H1 (cell line): ENCODE data around the gene NRN1L. TPM values are rescaled to one million over a fixed set of nuclear protein-coding genes. Genes with fewer than 3 reads are reported as not detected.

Experiments used
- CTCF ChIA-PET: fragments of 300-600 bp; sonication (Branson Sonifier 250); formaldehyde crosslinking; loops from one replicate; lab custom pipeline; 2021; ENCODE audit not compliant: partially characterized antibody; lab: Charles Lee
- POLR2A ChIA-PET: fragments of 300-600 bp; sonication (Branson Sonifier 250); formaldehyde crosslinking; loops from one replicate; lab custom pipeline; 2021; ENCODE audit warnings: inconsistent platforms; ENCODE audit not compliant: partially characterized antibody; lab: Charles Lee
- DNase-seq, 2 experiments: peaks; one replicate each; pipeline versions ENCODE4 v3.0.0 to v3.0.0-alpha.2; 2010 to 2022; ENCODE audit warnings: low spot score in 2 of 2, low read depth in 1 of 2, mixed read lengths in 1 of 2
- FAIRE-seq: peaks from 2 replicates; lab custom pipeline; 2011; peaks lifted over from hg19 to GRCh38; lab: Jason Lieb, UNC
- H2AFZ ChIP-seq: 2 replicates; pipeline ENCODE4 v1.8.1; 2012; ENCODE audit warnings: low read length, inconsistent platforms
- H2AK5ac ChIP-seq: 2 replicates; pipeline ENCODE4 v1.6.1; 2013; ENCODE audit warnings: low read depth, low read length
- H2BK120ac ChIP-seq: replicated peaks from 2 replicates; pipeline ENCODE3; 2013; ENCODE audit warnings: low read depth, low read length, inconsistent platforms
- H2BK12ac ChIP-seq: 2 replicates; pipeline ENCODE4 v1.6.1; 2013; ENCODE audit warnings: low read depth, low read length
- H2BK15ac ChIP-seq: 2 replicates; pipeline ENCODE4 v1.6.1; 2013; ENCODE audit warnings: low read length
- H2BK20ac ChIP-seq: 2 replicates; pipeline ENCODE4 v1.6.1; 2013; ENCODE audit warnings: low read length
- H2BK5ac ChIP-seq: 2 replicates; pipeline ENCODE4 v1.6.1; 2013; ENCODE audit warnings: low read depth, low read length
- H3K14ac ChIP-seq: 2 replicates; pipeline ENCODE4 v1.6.1; 2013; ENCODE audit warnings: inconsistent platforms; ENCODE audit not compliant: insufficient read length
- H3K18ac ChIP-seq: 2 replicates; pipeline ENCODE4 v1.6.1; 2013; ENCODE audit warnings: low read length; ENCODE audit errors: extremely low read depth
- H3K23ac ChIP-seq: 2 replicates; pipeline ENCODE4 v1.6.1; 2013; ENCODE audit warnings: inconsistent platforms; ENCODE audit not compliant: insufficient read length
- H3K23me2 ChIP-seq: 2 replicates; pipeline ENCODE4 v1.6.1; 2013; ENCODE audit warnings: low read depth, low read length
- H3K27ac ChIP-seq: 2 replicates; pipeline ENCODE4 v1.6.1; 2011; ENCODE audit warnings: low read depth, low read length, inconsistent platforms
- H3K27me3 ChIP-seq, 4 experiments: replicated peaks in 1 of 4; 1 replicate in 1 of 4; 2 replicates in 3 of 4; pipeline versions ENCODE4 v1.6.1 to v1.8.1; 2011 to 2013; ENCODE audit warnings: low read length in 3 of 4, mild to moderate bottlenecking in 3 of 4, inconsistent platforms in 2 of 4, mixed read lengths in 2 of 4, moderate library complexity in 1 of 4; ENCODE audit not compliant: control insufficient read depth in 3 of 4, insufficient read depth in 3 of 4; ENCODE audit errors: extremely low read depth in 1 of 4
- H3K36me3 ChIP-seq, 4 experiments: 2 replicates each; pipeline versions ENCODE4 v1.6.1 to v1.8.1; 2011 to 2013; ENCODE audit warnings: mild to moderate bottlenecking in 4 of 4, low read length in 3 of 4, moderate library complexity in 2 of 4, control low read depth in 1 of 4, inconsistent platforms in 1 of 4; ENCODE audit not compliant: insufficient read depth in 4 of 4, control insufficient read depth in 2 of 4
- H3K4ac ChIP-seq: replicated peaks from 2 replicates; pipeline ENCODE3; 2013; ENCODE audit warnings: low read length, low read depth, mixed read lengths, inconsistent platforms; ENCODE audit not compliant: insufficient read length
- H3K4me1 ChIP-seq, 4 experiments: replicated peaks in 1 of 4; 1 replicate in 1 of 4; 2 replicates in 3 of 4; pipeline versions ENCODE4 v1.6.1 to v1.8.1; 2011 to 2013; ENCODE audit warnings: low read length in 3 of 4, inconsistent platforms in 2 of 4, mixed read lengths in 1 of 4; ENCODE audit not compliant: insufficient read depth in 4 of 4, control insufficient read depth in 3 of 4
- H3K4me2 ChIP-seq, 2 experiments: 2 replicates each; pipeline versions ENCODE4 v1.6.1 to v1.8.1; 2011 to 2013; ENCODE audit warnings: low read depth in 2 of 2, low read length in 2 of 2, control low read depth in 1 of 2, inconsistent platforms in 1 of 2, mild to moderate bottlenecking in 1 of 2; ENCODE audit not compliant: insufficient read depth in 1 of 2
- H3K4me3 ChIP-seq, 4 experiments: fragments of 200-600, 300-600 bp in 1 of 4; sonication (generic), shearing (Covaris generic), sonication (Bioruptor Twin) in 1 of 4; 2 replicates each; pipeline versions ENCODE4 v1.5.1 to v1.8.1; 2011 to 2016; ENCODE audit warnings: low read length in 4 of 4, low read depth in 3 of 4, control low read depth in 2 of 4, inconsistent platforms in 2 of 4, mild to moderate bottlenecking in 2 of 4, mixed read lengths in 1 of 4, moderate library complexity in 1 of 4; ENCODE audit not compliant: insufficient read depth in 2 of 4; ENCODE audit errors: extremely low read depth in 1 of 4
- H3K56ac ChIP-seq: replicated peaks from 2 replicates; pipeline ENCODE3; 2013; ENCODE audit warnings: low read depth, mild to moderate bottlenecking, mixed read lengths, low read length, inconsistent platforms; ENCODE audit not compliant: insufficient read length
- H3K79me1 ChIP-seq: 2 replicates; pipeline ENCODE4 v1.6.1; 2013; ENCODE audit warnings: low read depth, low read length, control low read depth
- H3K79me2 ChIP-seq, 2 experiments: 2 replicates each; pipeline versions ENCODE4 v1.6.1 to v1.8.1; 2012 to 2013; ENCODE audit warnings: low read length in 2 of 2, mild to moderate bottlenecking in 2 of 2, inconsistent platforms in 1 of 2; ENCODE audit not compliant: insufficient read depth in 2 of 2, control insufficient read depth in 1 of 2
- H3K9ac ChIP-seq, 4 experiments: replicated peaks in 1 of 4; 1 replicate in 1 of 4; 2 replicates in 3 of 4; pipeline versions ENCODE4 v1.6.1 to v1.8.1; 2011 to 2013; ENCODE audit warnings: low read depth in 3 of 4, low read length in 3 of 4, control low read depth in 2 of 4, mild to moderate bottlenecking in 2 of 4, moderate library complexity in 2 of 4, inconsistent platforms in 1 of 4; ENCODE audit errors: extremely low read depth in 1 of 4
- H3K9me3 ChIP-seq, 2 experiments: 2 replicates each; pipeline versions ENCODE4 v1.6.1 to v1.8.1; 2012 to 2013; ENCODE audit warnings: mild to moderate bottlenecking in 2 of 2, moderate library complexity in 2 of 2, control low read depth in 1 of 2, inconsistent platforms in 1 of 2, low read depth in 1 of 2, low read length in 1 of 2, mixed read lengths in 1 of 2; ENCODE audit not compliant: insufficient read depth in 2 of 2
- H4K20me1 ChIP-seq, 2 experiments: replicated peaks in 1 of 2; 2 replicates each; pipeline versions ENCODE3 to v1.8.1; 2011 to 2013; ENCODE audit warnings: inconsistent platforms in 2 of 2, low read length in 2 of 2, mild to moderate bottlenecking in 1 of 2; ENCODE audit not compliant: insufficient read depth in 2 of 2, control insufficient read depth in 1 of 2
- H4K5ac ChIP-seq: 2 replicates; pipeline ENCODE4 v1.6.1; 2013; ENCODE audit warnings: low read length, low read depth, mixed read lengths, inconsistent platforms; ENCODE audit not compliant: insufficient read length
- H4K8ac ChIP-seq: 2 replicates; pipeline ENCODE4 v1.8.0; 2013; ENCODE audit warnings: mild to moderate bottlenecking, moderate library complexity, low read length, inconsistent platforms; ENCODE audit not compliant: insufficient read depth; ENCODE audit errors: extremely low read depth
- H4K91ac ChIP-seq: replicated peaks from 2 replicates; pipeline ENCODE3; 2013; ENCODE audit warnings: low read length, mixed read lengths, inconsistent platforms; ENCODE audit not compliant: insufficient read length
- CHD2 ChIP-seq: IDR thresholded peaks from 2 replicates; pipeline ENCODE4 v1.6.1; 2012; ENCODE audit warnings: low read length, improper control_type of control experiment
- SP2 ChIP-seq: IDR thresholded peaks from 2 replicates; pipeline ENCODE4 v1.6.1; 2012; ENCODE audit warnings: mild to moderate bottlenecking, low read length, inconsistent platforms
- SP4 ChIP-seq: IDR thresholded peaks from 2 replicates; pipeline ENCODE4 v1.6.1; 2012; ENCODE audit warnings: low read length, inconsistent platforms
- TEAD4 ChIP-seq: IDR thresholded peaks from 2 replicates; pipeline ENCODE4 v1.6.1; 2012; ENCODE audit warnings: low read depth, low read length, inconsistent platforms, mixed read lengths
- WGBS, 2 experiments: shearing (Covaris generic) in 1 of 2; methylation state at CpG; one replicate each; pipeline versions ENCODE4 v1.1.6 to v1.1.7; 2013 to 2015; ENCODE audit warnings: low lambda C conversion rate in 2 of 2, mixed read lengths in 2 of 2, inconsistent platforms in 1 of 2, low coverage in 1 of 2, missing lambda C conversion rate in 1 of 2; ENCODE audit not compliant: insufficient replicate concordance in 2 of 2, insufficient coverage in 1 of 2, insufficient read length in 1 of 2; ENCODE audit errors: extremely low coverage in 1 of 2, missing lambda C conversion rate in 1 of 2; 5-methylcytosine and 5-hydroxymethylcytosine counted together
- polyA plus RNA-seq, 7 experiments: library from polyadenylated mRNA; depleted of rRNA in 3 of 7; stranded (reverse) in 5 of 7; unstranded in 2 of 7; fragments of >200 nt in 5 of 7; fragments of 200-250 nt in 2 of 7; gene quantifications; 1 replicate in 5 of 7; 2 replicates in 1 of 7; 4 replicates in 1 of 7; pipeline versions ENCODE4 v1.2.1 to v1.2.3, GENCODE V29; 2011 to 2013; ENCODE audit warnings: missing spikeins in 2 of 7, mixed read lengths in 2 of 7
- total RNA-seq: library from RNA; stranded (reverse); fragmentation: NEBNext Ultra II Directional; extraction: Animal tissue kit (Norgen Biotek cat#: 25700); gene quantifications from 2 replicates; pipeline ENCODE4 v1.2.1, GENCODE V29; 2021
- TF ChIP-seq, protein P1 (sequence below), 3 experiments: IDR thresholded peaks; 1 replicate in 2 of 3; 2 replicates in 1 of 3; pipeline versions ENCODE4 v1.5.1 to v1.6.1; 2011; ENCODE audit warnings: low read length in 3 of 3, mild to moderate bottlenecking in 3 of 3, inconsistent platforms in 2 of 3, low read depth in 1 of 3, moderate library complexity in 1 of 3; ENCODE audit not compliant: insufficient read depth in 1 of 3; ENCODE audit errors: control extremely low read depth in 1 of 3

Gene NRN1L
- total and polyA plus RNA-seq, 2 of the 8 experiments (the other 6 are each of a cell fraction or from before 2014, with no cell fraction given): 4.1 to 35.2 TPM

DNA sequence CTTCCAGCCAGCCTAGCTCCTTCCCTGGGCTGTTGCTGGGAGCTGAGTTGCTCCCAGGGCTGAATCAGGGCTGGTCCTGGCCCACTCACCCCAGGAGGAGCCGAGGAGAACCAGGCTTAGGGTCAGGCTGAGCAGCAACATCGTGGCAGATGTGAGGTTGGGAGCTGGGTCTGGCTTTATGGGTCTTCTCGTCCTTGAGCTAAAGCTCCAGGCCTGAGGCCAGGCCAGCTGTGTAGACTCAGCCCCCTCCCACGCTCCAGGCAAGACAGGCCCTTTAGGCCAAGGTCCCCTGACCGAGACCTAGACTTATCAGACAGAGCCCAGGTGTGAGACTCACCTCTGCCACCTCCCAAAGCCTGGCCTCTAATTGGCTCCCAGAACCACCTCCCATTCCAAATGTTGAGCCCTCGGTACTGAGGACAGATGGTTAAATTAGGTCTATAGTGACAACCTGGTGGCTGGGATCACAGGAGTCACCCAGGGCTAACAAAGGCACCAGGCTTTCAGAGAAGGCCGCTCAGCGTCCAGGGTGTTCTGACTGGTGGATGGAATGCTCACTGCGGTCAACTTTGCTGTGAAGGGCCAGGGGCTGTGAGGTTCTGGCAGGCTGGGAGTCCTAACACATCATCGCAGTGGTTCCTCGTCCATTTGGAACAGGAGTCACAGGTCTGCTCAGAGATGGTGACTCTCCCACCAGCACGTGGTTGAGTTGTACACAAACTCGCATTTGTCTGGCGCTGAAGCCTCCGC lies 47.2 kb downstream of the NRN1L start, which contains the start of gene CTRL:
Gene CTRL, minus strand, starts transcription at position 151 of the 750 bp plus-strand sequence. Its CDS starts 10 bp downstream, at position 141.
- Histone ChIP-seq H3K23me2 (peaks cover 15% of the 10 kb centered on the region), H2BK20ac (no peak within 1 kb of the TSS), H3K9me3 (no peaks in the 10 kb centered on the region), H2AK5ac (no peak within 1 kb of the TSS), H3K36me3 (no peaks in the 10 kb centered on the region; a peak in 2 of 8 replicates), H3K56ac (no peak within 1 kb of the TSS), H2AFZ (no peak within 1 kb of the TSS), H4K5ac (no peak within 1 kb of the TSS), H2BK5ac (0 out of 2 replicates have a peak within 1 kb of the TSS, but pooled peaks have one; percentile 2), H2BK12ac (no peak within 1 kb of the TSS), H3K27ac (no peak within 1 kb of the TSS), H4K8ac (no peak within 1 kb of the TSS), H3K4me3 (no peak within 1 kb of the TSS), H3K14ac (no peak within 1 kb of the TSS), H3K23ac (no peak within 1 kb of the TSS), H3K79me1 (peaks cover 4% of the 10 kb centered on the region; the same call in 1 of the 2 replicates), H3K79me2 (no peaks in the 10 kb centered on the region), H2BK15ac (no peak within 1 kb of the TSS)
- no peak for DNase-seq
- CTCF ChIA-PET: interaction anchor here (0.8 to 27.1 kb wide), 17 partner anchors 10 to 306 kb away, joined by 3 to 623 read pairs (median 3); partner anchors contain the start of genes EDC4, LCAT, NRN1L and PSKH1
- no peak for FAIRE-seq
- POLR2A ChIA-PET: interaction anchor here (1.1 to 7.5 kb wide), 6 partner anchors 9 to 48 kb away, joined by 4 to 43 read pairs (median 4); partner anchors contain the start of genes LCAT, NRN1L and PSKH1
- no peak for TF ChIP-seq CHD2
- TF ChIP-seq SP2: no peak
- TF ChIP-seq SP4: no peak
- peak; percentile 76 for TF ChIP-seq TEAD4
- TF ChIP-seq, protein P1, sequence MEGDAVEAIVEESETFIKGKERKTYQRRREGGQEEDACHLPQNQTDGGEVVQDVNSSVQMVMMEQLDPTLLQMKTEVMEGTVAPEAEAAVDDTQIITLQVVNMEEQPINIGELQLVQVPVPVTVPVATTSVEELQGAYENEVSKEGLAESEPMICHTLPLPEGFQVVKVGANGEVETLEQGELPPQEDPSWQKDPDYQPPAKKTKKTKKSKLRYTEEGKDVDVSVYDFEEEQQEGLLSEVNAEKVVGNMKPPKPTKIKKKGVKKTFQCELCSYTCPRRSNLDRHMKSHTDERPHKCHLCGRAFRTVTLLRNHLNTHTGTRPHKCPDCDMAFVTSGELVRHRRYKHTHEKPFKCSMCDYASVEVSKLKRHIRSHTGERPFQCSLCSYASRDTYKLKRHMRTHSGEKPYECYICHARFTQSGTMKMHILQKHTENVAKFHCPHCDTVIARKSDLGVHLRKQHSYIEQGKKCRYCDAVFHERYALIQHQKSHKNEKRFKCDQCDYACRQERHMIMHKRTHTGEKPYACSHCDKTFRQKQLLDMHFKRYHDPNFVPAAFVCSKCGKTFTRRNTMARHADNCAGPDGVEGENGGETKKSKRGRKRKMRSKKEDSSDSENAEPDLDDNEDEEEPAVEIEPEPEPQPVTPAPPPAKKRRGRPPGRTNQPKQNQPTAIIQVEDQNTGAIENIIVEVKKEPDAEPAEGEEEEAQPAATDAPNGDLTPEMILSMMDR (IDR thresholded peaks at IDR 0.05; ENCODE audit: control extremely low read depth in 1 of 3, insufficient read depth in 1 of 3, low read depth in 1 of 3, low read length in 3 of 3): peak in 2 of 3 experiments; percentile 8 to 43; a peak in 1 of 4 replicates
- TF ChIP-seq, all 59 proteins: peak for 2
- no peak within 1 kb of the TSS for H3K18ac ChIP-seq
- H3K4me2 ChIP-seq: no peak within 1 kb of the TSS
- peaks cover 0 to 11% (median 7%) of the 10 kb centered on the region in 4 experiments; a peak in 5 of 7 replicates for H3K4me1 ChIP-seq
- whole genome bisulfite sequencing, 2 experiments: 94% methylated on average over 15 of the region's 15 CpGs; no CpG with 5 or more reads in 1 of the 2 experiments
- no peaks in the 10 kb centered on the region for H3K27me3 ChIP-seq
- no peak within 1 kb of the TSS for H4K91ac ChIP-seq
- H3K4ac ChIP-seq: no peak within 1 kb of the TSS
- no peak within 1 kb of the TSS for H3K9ac ChIP-seq
- H2BK120ac ChIP-seq: no peak within 1 kb of the TSS
- peaks cover 3 to 22% of the 10 kb centered on the region in 2 experiments for H4K20me1 ChIP-seq
